Caco-2 (cell line): ENCODE data around the gene ZNF324. TPM values are rescaled to one million over a fixed set of nuclear protein-coding genes. Genes with fewer than 3 reads are reported as not detected.

Source experiments
- BruUV-seq: library from RNA; stranded (reverse); fragments of 400-500 nt; replicated peaks from 2 replicates; lab custom pipeline; 2021; lab: Mats Ljungman, UMichigan
- CTCF ChIA-PET: fragments of 300-600 bp; sonication (Branson Sonifier 250); formaldehyde crosslinking; loops from one replicate; lab custom pipeline; 2022; ENCODE audit warnings: antibody characterized with exemption; lab: Charles Lee
- POLR2A ChIA-PET: fragments of 300-600 bp; sonication (Branson Sonifier 250); formaldehyde crosslinking; loops from one replicate; lab custom pipeline; 2022; ENCODE audit warnings: antibody characterized with exemption; lab: Charles Lee
- DNase-seq, 2 experiments: peaks; one replicate each; pipeline versions ENCODE4 v3.0.0 to v3.0.0-alpha.2; 2020 to 2022
- H3K27me3 ChIP-seq: replicated peaks from 2 replicates; pipeline ENCODE4 v1.6.0; 2011; ENCODE audit warnings: low read length; ENCODE audit not compliant: control insufficient read depth, insufficient read depth
- H3K36me3 ChIP-seq: 2 replicates; pipeline ENCODE4 v1.5.1; 2011; ENCODE audit warnings: low read length; ENCODE audit not compliant: control insufficient read depth, insufficient read depth
- H3K4me1 ChIP-seq: fragments of 250-450 bp; sonication (Bioruptor Pico); 2 replicates; pipeline ENCODE4 v1.5.1; 2020; ENCODE audit warnings: mild to moderate bottlenecking
- H3K4me3 ChIP-seq: 2 replicates; pipeline ENCODE4 v1.5.1; 2011; ENCODE audit warnings: low read depth, mild to moderate bottlenecking, control low read depth, low read length
- H3K9me3 ChIP-seq: fragments of 250-450 bp; sonication (Bioruptor Pico); 2 replicates; pipeline ENCODE4 v1.5.1; 2020; ENCODE audit warnings: mild to moderate bottlenecking, moderate library complexity
- H3K27ac Mint-ChIP-seq: one replicate; pipeline ENCODE4 v1.8.0; 2022; ENCODE audit warnings: mixed read lengths; ENCODE audit not compliant: unreplicated experiment
- H3K27me3 Mint-ChIP-seq: one replicate; pipeline ENCODE4 v1.8.0; 2022; ENCODE audit warnings: mixed read lengths; ENCODE audit not compliant: insufficient read depth, unreplicated experiment
- H3K36me3 Mint-ChIP-seq: one replicate; pipeline ENCODE4 v1.8.0; 2022; ENCODE audit warnings: mild to moderate bottlenecking, mixed read lengths; ENCODE audit not compliant: insufficient read depth, unreplicated experiment
- H3K4me1 Mint-ChIP-seq: one replicate; pipeline ENCODE4 v1.8.0; 2022; ENCODE audit warnings: low read depth, mixed read lengths; ENCODE audit not compliant: unreplicated experiment
- H3K4me3 Mint-ChIP-seq: one replicate; pipeline ENCODE4 v1.8.0; 2022; ENCODE audit warnings: mild to moderate bottlenecking, moderate library complexity, mixed read lengths; ENCODE audit not compliant: unreplicated experiment
- H3K9me3 Mint-ChIP-seq: one replicate; pipeline ENCODE4 v1.8.0; 2022; ENCODE audit warnings: mixed read lengths; ENCODE audit not compliant: unreplicated experiment
- CTCF ChIP-seq, 2 experiments: fragments of 200-600 bp in 1 of 2; IDR thresholded peaks; 1 replicate in 1 of 2; 2 replicates in 1 of 2; pipeline versions ENCODE4 v1.5.1 to v1.8.0; 2011 to 2022; ENCODE audit warnings: antibody characterized with exemption in 1 of 2, control low read depth in 1 of 2, inconsistent platforms in 1 of 2, low read depth in 1 of 2, low read length in 1 of 2, mild to moderate bottlenecking in 1 of 2, moderate library complexity in 1 of 2; ENCODE audit not compliant: insufficient read depth in 1 of 2, severe bottlenecking in 1 of 2, unreplicated experiment in 1 of 2
- intact Hi-C: fragments of 100-400 bp; cut with micrococcal nuclease; formaldehyde crosslinking; loops from one replicate; pipeline ENCODE4 v1.10.0; 2022; ENCODE audit not compliant: unreplicated experiment
- total RNA-seq: library from RNA; stranded (reverse); gene quantifications from 2 replicates; pipeline ENCODE4 v1.2.3, GENCODE V29; 2022

The ZNF324 gene
- total RNA-seq, 1 experiment from 2014 or later: 10.6 TPM

- POLR2A ChIA-PET: interaction anchor here (0.7 kb wide), 1 partner anchor 138 kb away, joined by 4 read pairs; no protein-coding TSS in a partner anchor
- Histone ChIP-seq H3K36me3 (no peaks in the 10 kb centered on the region), H3K9me3 (peaks cover 12% of the 10 kb centered on the region; the same call in 1 of the 2 replicates), H3K27me3 (no peaks in the 10 kb centered on the region), H3K4me1 (no peaks in the 10 kb centered on the region), H3K4me3 (no peak overlapping the region)
- CTCF ChIA-PET: no interaction called here
- no peak for TF ChIP-seq CTCF (IDR thresholded peaks at IDR 0.05; ENCODE audit: insufficient read depth in 1 of 2, low read depth in 1 of 2, low read length in 1 of 2, severe bottlenecking in 1 of 2, unreplicated experiment in 1 of 2)
- Mint-ChIP-seq H3K27ac (no peak overlapping the region), H3K36me3 (peaks cover 39% of the 10 kb centered on the region), H3K9me3 (peaks cover 12% of the 10 kb centered on the region), H3K27me3 (no peaks in the 10 kb centered on the region), H3K4me1 (peaks cover 7% of the 10 kb centered on the region), H3K4me3 (no peak overlapping the region)
- no TSS peak for BruUV-seq
- intact Hi-C loops: no loop called here
- DNase-seq: no peak
These were observed 42.8 kb downstream of the ZNF324 start for GRCh38 chr19:58509731-58510083.

- Mint-ChIP-seq H3K9me3 (peaks cover 12% of the 10 kb centered on the region), H3K4me3 (no peak overlapping the region), H3K27ac (no peak overlapping the region), H3K27me3 (no peaks in the 10 kb centered on the region), H3K4me1 (peaks cover 7% of the 10 kb centered on the region), H3K36me3 (peaks cover 45% of the 10 kb centered on the region)
- no peaks in the 10 kb centered on the region for H3K36me3 ChIP-seq
- CTCF ChIA-PET: no interaction called here
- DNase-seq: no peak
- H3K4me1 ChIP-seq: no peaks in the 10 kb centered on the region
- H3K9me3 ChIP-seq: peaks cover 11% of the 10 kb centered on the region; the same call in 1 of the 2 replicates
- intact Hi-C loops: no loop called here
- no peak overlapping the region for H3K4me3 ChIP-seq
- no peaks in the 10 kb centered on the region for H3K27me3 ChIP-seq
- TF ChIP-seq CTCF (IDR thresholded peaks at IDR 0.05; ENCODE audit: insufficient read depth in 1 of 2, low read depth in 1 of 2, low read length in 1 of 2, severe bottlenecking in 1 of 2, unreplicated experiment in 1 of 2): no peak
- POLR2A ChIA-PET: interaction anchor here (0.7 kb wide), 1 partner anchor 139 kb away, joined by 4 read pairs; no protein-coding TSS in a partner anchor
- TSS peak; percentile 9 for BruUV-seq
These were observed 43.4 kb downstream of the ZNF324 start for GRCh38 chr19:58510084-58510862.

- Histone ChIP-seq H3K4me3 (no peak within 1 kb of the TSS), H3K9me3 (peaks cover 9% of the 10 kb centered on the region; the same call in 1 of the 2 replicates), H3K36me3 (no peaks in the 10 kb centered on the region), H3K4me1 (no peaks in the 10 kb centered on the region), H3K27me3 (no peaks in the 10 kb centered on the region)
- no peak for TF ChIP-seq CTCF (IDR thresholded peaks at IDR 0.05; ENCODE audit: insufficient read depth in 1 of 2, low read depth in 1 of 2, low read length in 1 of 2, severe bottlenecking in 1 of 2, unreplicated experiment in 1 of 2)
- intact Hi-C loops: no loop called here
- H3K9me3 Mint-ChIP-seq: peaks cover 12% of the 10 kb centered on the region
- no TSS peak for BruUV-seq
- peaks cover 7% of the 10 kb centered on the region for H3K4me1 Mint-ChIP-seq
- CTCF ChIA-PET: no interaction called here
- no peaks in the 10 kb centered on the region for H3K27me3 Mint-ChIP-seq
- POLR2A ChIA-PET: no interaction called here
- H3K4me3 Mint-ChIP-seq: no peak within 1 kb of the TSS
- no peak for DNase-seq
- H3K27ac Mint-ChIP-seq: peak within 1 kb of the TSS; percentile 42
- peaks cover 50% of the 10 kb centered on the region for H3K36me3 Mint-ChIP-seq
These were observed 44.7 kb downstream of the ZNF324 start, which contains the start of gene SLC27A5 for GRCh38 chr19:58511353-58512208. Gene SLC27A5 (minus strand): TSS chr19:58511992. CDS start chr19:58511955, 37 bp downstream.
